A204.1 (cell line): ENCODE data around the gene BRF1.
A peak's percentile ranks its signal among the peaks of the same experiment; 100 is the strongest.
"Not testable (repeated sequence)": the region's sequence is repeated elsewhere in the genome, so short reads cannot be mapped to it uniquely, and the experiment has no call there.

ENCODE experiments used
- FAIRE-seq: peaks from 2 replicates; lab custom pipeline; 2012; peaks lifted over from hg19 to GRCh38; lab: Jason Lieb, UNC

Gene BRF1

DNA sequence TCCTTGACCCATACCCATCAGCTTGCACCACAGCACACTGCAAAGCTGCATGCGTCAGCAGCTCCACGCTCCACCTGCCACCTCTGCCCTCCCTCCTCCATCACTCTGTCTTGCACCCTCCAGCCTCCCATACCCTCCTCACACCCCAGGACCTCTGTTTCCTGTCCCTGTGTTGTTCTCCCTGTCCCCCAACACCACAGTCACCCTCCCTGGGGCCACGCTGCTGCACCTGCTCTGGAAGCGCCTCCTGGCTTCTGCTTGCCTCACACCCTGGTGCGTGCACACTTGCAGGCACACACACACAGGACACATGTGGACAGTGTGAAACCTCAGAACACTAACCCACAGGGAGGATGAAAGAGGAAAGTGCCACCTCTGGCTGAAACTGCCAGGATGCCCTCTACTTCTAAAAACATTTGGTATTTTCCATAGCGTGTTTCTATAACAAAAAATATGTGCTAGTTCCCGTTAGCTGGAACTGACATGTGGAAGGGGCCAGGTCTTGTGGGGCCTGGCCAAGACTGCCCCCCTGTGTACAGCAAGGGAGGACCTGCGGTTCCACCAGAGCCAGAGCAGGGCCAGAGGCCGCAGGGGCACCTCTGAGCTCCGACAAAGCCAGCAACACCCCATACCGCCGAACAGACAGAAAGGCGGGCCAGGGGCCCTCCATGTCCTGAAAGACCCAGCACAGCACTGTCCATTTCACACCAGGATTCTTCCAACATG lies 10.0 kb downstream of the BRF1 start:
- no peak for FAIRE-seq

DNA sequence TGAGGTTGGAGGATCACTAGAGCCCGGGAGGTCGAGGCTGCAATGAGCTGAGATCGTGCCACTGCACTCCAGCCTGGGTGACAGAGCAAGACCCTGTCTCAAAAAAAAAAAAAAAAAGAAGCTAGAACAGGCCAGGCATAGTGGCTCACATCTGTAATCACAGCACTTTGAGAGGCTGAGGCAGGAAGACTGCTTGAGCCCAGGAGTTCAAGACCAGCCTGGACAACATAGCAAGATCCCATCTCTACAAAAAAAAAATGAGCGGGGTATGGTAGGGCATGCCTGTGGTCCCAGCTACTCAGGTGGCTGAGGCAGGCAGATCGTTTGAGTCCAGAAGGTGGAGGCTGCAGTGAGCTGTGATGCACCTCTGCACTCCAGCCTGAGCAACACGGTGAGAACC lies 11.9 kb downstream of the BRF1 start:
- not testable (repeated sequence) for FAIRE-seq

DNA sequence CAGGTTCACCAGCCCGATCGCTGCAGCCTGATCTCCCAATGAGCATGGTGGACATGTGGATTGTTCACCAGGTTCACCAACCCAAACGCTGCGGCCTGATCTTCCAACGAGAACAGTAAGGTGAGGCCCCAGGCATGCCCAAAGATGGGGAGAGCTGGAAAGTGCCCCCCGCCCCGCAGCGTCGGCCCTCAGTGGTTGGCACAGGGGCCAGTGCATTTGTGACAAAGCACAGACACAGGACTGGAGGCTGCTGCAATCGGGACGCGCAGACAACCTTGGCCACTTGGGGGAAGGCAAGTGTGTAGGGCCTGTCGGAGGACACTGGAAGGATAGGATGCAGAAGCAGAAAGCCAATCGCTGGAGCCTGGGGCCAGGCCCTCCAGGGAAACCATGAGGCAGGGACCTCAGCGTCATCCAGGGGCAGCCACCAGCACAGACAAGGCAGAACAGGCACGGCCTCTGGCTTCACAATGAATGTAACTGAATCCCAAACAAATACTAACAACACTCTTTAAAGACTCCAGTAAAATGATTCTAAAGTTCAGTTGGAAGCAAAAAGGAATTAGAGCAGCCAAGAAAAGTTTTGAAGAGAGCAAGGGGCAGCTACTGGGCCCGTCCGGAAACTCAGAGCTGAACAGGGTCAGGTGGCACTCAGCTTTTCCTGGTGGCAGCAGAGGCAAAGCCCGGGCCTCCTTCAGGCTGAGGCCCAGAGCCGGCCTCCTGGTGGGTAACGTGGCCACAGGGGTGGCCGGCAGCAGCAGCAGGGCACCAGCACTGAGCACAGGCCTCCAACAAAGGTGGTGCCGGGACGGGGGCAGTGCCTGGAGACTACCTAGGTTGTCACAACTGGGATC lies 13.3 kb downstream of the BRF1 start:
- FAIRE-seq = no peak

DNA sequence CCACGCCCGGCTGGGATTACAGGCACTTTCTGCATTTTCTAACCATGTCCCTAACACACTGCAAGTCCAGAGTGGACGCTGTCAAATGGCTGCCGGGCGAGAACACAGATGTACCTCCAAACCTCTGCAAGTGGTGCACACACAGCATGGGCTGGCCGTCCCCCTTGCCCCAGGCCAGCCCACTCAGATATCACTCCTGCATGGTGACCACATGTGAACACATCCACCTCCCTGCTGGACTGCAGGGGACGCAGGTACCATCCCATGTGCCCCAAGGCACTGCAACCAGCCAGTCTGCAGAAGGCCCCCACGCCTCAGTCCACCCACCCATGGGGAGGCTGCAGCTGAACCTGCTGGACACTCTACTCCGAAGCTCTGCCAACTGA lies 14.0 kb downstream of the BRF1 start:
- FAIRE-seq = no peak

DNA sequence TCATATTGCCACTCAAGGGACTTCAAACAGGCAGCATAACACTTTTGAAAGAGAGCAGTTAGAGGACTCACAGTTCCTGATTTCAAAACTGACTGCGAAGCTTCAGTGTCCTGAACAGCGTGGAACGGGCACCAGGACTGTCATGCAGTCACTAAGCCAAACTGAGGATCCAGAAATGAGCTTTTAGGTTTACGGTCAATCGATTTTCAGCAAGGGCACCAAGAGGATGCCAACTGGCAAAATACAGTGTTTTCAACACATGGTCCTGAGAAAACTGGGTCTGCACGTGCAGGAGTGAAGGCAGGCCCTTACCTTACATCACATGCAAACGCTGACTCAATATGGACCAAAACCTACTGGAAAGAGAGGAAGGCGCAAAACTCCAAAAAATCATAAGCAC lies 15.6 kb downstream of the BRF1 start:
- no peak for FAIRE-seq

DNA sequence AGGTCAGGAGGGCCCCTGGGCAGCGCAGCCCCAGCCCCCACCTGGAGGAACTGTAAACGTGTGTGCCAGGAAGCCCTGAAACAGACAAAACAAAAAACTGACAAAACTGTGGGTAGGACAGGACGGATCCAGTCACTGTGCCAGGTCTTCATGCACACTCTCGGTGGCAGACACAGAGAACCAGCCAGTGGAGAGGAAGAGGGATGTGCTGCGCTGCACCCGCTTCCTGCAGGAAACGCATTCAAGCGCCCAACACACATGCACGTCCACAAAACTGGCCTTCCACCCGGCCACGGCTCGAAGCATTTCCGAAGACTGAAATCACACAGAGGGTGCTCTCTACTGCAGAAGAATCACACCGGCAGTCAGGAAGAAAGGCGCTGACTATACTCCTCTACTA lies 16.9 kb downstream of the BRF1 start:
- FAIRE-seq = no peak

DNA sequence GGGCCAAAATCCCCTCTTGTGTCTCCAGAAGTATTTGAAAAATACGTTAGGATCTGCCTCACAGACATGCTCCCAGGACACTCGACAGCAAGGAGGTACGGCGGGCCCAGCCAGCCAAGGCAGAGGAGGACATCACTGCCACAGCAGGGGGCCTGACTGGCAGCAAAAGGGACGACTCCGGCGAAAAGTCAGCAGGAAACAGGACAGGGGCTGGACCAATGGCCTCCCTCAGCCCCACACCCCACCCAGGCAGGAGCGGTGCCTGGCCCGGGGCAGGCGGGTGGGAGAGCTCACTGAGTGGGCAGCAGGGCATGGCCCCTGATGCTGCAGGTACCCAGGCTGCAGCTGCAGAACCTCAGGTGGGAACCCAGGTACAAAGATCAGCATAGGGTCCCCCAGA lies 17.8 kb downstream of the BRF1 start:
- FAIRE-seq = no peak

DNA sequence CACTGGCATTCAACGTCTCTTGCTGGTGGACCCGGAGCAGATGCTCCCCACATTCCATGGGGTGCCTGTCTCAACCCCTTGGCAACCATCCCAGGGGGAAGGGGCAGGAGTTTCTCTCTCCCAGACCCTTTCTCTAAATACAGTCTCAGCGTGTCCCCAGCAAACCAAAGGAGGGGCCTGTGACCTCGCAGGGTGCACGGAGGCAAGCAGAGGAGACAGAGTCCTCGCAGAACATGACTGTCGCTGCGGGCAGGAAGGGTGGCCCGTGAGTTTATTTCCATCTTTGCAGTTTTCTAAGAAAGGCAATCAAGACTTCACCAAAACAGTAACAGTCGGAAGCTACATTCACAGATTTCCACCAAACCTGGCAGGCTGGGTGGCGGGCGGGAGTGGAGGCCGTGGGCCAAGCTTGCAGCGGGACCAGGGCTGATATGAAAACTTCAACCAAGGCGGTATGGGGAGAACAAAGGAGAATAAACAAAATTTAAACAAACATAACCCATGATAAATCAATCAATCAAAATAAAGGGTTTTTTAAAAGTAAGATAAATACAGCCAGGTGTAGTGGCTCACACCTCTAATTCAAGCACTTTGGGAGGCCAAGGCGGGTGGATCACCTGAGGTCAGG lies 18.6 kb downstream of the BRF1 start:
- FAIRE-seq = no peak

DNA sequence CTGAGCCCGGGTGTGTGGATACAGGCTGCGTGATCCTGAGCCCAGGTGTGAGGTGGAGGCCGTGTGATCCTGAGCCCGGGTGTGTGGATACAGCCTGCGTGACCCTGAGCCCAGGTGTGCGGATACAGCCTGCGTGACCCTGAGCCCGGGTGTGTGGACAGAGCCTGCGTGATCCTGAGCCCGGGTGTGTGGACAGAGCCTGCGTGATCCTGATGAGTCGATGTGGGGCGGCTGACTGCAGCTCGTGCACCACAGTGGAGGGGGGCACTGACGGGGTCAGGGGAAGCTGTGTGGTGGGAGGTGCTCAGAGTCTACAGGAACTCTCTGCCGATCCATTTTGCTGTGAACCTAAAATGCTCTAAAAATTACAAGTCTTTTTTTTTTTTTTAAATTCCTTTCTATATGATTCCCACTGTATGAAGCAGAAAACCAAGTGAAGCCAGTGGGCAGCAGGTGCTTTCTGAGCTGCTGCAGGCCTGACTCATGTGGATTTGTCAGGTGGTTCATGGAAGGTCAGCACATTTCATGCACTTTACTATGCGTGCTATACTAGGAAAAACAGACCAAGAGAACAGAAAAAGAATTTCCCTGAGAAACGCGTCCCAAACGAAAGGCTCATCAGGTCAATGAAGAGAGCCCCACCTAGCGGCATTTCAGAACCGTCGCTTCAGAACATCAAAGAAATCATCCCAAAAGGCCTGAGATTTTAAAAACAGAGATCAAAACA lies 19.3 kb downstream of the BRF1 start:
- peak; percentile 90 for FAIRE-seq

DNA sequence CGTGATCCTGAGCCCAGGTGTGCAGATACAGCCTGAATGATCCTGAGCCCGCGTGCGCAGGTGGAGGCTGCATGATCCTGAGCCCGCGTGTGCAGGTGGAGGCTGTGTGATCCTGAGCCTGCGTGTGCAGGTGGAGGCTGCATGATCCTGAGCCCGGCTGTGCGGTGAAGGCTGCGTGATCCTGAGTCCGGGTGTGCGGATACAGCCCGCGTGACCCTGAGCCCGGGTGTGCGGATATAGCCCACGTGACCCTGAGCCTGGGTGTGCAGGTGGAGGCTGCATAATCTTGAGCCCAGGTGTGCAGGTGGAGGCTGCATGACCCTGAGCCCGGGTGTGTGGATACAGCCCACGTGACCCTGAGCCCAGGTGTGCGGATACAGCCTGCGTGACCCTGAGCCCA lies 20.3 kb downstream of the BRF1 start:
- FAIRE-seq = no peak

DNA sequence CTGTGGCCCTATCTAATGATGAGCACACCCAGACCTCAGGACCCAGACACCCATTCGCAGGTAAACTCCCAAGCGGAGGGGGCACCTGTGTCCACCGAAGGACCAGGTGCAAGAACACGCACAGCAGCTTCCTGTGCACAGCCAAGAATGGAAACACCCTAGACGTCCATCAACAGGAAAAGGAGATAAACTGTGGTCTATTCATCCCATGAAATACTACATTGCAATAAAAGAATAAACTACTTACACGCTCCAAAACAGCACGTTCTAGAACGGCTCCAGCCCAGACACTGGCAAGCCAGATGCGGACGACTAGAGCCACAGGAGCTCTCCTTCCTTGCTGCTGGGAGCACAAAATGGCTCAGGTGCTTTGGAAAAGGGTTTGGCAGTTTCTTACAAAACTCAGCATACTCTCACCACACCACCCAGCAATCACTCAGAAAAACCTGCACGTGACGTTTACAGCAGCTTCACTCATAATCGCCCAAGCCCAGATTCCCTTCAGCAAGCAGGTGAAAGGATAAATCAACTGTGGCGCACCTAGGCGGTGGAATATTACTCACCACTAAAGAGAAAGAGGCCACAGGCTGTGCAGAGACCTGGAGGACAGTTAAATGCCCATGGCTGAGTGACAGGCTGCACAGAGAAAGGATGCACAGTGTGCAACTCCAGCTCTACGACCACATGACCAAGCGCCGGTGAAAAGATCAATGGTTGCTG lies 21.0 kb downstream of the BRF1 start:
- no peak for FAIRE-seq

DNA sequence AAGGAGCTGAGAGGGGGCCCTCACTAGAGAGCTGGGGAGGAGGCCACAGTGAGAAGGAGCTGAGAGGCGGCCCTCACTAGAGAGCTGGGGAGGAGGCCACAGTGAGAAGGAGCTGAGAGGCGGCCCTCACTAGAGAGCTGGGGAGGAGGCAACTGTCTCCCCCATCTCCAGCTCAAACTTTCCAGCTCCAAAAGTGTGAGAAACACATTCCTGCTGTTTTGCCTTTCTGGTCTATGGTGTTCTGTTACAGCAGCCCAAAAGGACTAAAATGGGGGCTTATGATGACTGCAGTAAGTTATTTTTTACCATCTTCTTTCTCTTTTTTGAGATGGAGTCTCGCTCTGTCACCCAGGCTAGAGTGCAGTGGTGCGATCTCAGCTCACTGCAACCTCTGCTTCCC lies 23.4 kb downstream of the BRF1 start:
- not testable (repeated sequence) for FAIRE-seq

DNA sequence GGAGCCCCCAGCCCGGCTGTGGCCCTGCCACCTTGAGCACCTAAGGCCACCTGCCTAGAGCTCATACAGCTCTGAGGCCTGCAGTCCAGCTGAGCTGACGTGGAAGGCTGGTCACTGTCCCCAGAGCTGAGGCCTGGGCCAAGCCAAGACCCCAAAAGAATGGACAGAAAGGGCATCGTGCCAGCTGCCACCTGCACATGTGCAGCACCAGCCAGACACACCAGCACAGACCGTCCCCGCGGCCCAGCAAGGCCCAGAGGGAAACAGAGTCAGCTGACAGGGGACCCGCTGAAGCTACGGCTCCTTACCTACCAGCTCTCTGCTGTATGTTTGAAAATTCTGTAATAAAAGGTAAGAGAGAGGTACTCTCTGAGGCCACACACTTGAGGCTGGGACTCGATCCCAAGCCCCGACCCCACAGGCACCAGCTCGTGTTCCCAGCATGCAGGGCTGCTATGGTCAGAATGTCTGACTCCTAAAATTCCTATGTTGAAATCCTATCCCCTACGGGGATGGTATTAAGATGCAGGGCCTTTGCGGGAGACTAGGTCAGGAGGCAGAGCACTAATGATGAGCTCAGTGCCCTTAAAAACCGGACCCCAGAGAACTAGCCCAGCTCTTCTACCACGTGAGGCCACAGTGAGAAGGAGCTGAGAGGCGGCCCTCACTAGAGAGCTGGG lies 25.4 kb downstream of the BRF1 start:
- no peak for FAIRE-seq

DNA sequence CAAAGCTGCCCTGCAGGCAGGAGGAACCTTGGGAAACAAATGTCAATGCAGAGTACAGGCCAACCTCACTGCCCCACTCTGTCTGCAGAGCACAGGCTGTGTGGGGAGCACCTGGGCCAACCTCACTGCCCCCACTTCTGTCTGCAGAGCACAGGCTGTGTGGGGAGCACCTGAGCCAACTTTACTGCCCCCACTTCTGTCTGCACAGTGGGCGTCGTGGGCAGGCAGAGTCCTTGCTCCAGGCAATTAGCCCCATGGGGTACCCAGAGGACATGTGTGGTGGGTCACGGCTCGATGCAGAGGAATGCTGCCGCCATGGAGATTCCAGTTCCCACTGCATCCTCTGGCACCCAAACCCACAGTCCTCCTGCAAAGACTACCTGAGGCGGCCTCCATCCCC lies 26.2 kb downstream of the BRF1 start:
- no peak for FAIRE-seq

DNA sequence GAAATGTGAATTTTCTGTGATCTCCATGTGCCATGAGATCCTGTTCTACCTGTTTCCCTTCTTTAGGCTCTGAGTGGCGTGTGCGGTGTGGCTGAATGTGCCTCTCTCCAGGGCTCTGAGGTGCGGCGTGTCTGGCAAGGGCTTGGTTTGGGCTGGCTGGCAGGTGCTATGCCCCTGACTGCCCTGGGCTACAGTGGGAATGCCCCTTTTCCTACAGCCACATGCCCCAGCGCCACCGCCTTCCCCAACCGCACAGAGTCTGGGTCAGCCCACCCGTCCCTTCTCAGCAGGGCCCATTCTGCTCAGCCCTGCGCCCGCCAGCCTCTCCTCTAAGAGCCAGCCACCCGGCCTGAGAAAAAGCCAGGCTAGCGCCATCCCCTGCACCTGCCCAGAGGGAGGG lies 27.7 kb downstream of the BRF1 start:
- FAIRE-seq = no peak

DNA sequence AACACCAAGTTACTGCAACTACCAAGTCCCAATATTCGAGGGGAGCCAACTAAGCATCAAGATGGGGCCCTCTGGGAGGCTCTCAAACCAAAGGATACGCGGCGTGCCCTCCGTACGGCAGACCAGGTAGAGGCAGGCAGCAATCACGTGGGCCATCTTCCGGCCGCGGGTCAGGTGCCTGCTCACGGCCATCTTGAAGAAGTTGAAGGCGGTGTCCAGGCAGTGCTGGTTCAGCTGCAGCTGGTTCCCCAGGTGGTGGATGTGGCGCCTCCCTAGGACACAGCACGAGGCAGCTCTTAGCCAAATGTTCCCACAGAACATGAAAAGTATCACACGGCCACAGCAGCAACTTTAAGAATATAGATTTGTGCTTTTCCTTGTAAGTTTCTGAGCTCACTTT lies 28.2 kb downstream of the BRF1 start:
- FAIRE-seq = no peak

DNA sequence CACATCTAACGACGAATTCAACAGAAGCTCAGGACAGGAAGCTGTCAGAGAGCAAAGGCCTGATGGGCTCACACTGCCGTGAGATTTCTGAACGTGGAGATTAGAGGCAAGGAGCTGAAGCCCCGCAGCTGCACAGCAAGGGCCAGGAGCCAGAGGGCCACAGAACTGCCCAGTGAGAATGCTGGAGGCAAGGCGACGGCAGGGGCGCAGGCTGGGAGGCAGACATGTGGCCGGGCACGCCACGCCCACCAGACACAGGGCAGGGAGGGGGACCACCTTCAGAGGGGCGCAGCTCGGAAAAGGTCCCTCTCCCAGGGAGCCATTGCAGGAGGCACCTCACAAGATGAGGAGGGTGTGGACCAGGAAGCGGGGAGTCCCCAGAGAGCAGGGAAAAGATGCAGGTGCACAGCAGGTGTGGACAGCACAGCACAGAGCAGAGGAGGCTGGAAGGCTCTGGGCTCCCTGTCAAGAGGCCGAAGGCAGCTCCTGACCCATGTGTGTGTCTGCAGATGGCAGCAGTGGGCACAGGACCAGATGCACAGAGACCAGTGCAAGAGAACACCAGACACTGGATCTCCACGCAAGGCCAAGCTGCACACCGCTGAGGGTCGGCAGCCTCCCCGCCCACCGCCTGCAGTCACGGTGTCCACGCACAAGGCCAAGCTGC lies 29.4 kb downstream of the BRF1 start:
- FAIRE-seq = no peak

DNA sequence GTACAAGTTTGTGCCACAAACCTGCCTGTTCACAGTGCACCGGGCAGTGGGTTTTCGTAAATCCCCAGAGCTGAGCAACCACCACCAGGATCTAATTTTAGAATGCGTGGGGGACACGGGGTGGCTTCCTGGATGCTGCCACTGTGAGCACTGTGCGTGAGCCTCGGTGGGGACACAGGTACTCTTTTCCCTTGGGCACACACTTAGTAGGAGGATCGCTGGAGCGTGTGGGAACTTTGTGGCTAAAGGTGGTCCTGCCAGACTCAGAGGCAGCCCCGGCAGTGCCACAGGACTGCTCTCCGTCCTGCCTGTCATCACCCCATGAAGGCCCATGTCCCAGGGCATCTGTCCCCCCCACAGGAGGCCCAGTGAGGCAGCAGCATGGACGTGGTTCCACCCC lies 31.4 kb downstream of the BRF1 start:
- no peak for FAIRE-seq

DNA sequence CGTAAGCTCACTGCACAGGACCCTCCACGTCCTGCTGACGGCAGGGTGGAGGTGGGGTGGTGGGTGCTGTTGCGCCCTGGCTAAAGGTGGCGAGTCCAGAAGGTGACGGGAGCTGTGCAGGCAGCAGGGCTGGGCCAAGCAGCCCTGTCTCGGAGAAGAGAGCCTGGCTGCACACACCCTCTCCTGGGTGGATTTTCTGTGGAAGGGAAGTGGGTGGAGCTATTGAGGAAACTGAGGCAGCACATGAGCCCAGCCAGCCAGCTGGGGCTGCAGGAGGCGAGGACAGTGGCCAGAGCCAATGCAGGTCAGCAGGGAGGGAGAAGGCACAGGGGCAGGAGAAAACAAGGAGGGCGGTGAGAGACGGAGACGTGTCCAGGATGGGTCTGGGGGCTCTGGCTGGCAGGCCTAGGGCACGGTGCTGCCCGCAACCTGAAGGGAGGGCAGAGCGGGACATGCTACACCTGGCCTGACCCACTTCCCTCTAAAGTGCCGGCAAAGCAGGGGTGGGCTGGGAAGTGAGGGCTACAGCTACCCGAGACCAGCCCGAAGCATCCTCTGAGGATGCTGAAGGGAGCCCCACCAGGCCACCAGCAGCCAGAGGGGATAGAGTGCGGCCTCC lies 32.0 kb downstream of the BRF1 start:
- FAIRE-seq = no peak

DNA sequence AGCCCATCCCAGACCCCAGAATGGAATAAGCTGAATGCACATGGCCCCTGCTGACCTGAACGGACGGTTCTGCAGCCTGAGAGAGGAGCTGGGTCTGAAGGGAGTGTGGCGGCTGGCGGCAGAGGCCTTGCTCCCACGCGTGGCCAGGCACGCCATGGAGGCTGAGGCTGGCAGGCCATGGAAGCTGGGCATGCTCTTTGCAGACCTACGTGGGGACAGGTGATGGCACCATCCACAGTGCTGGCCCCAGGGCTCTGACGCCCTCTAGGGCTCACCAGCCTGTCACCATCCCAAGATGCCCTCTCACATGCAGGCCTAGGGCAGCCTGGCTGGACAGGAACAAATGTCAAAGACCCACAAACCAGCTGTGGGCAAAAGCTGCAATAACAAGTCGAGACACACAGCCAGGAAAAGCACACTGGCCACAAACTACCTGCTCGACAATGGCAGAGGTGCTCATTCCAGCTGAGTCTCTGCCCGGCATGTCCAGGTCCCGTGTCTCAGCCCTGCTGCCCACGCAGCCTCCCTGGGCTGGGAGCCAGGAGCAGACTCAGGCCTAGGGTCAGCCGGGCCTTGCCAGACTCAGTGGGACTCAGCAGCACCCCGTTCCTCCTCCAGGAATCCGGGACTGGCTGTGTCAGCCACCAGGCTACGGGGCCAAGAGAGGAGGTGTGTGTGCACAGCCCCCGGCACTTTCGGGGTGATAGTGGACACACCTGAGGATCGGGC lies 32.8 kb downstream of the BRF1 start:
- FAIRE-seq = no peak
